Motor neuron (in vitro differentiated cells): ENCODE data around the gene FMNL3. TPM values are rescaled to one million over a fixed set of nuclear protein-coding genes. Genes with fewer than 3 reads are reported as not detected.
"Not testable (repeated sequence)": the region's sequence is repeated elsewhere in the genome, so short reads cannot be mapped to it uniquely, and the experiment has no call there.

ENCODE experiments used
- ATAC-seq, 8 experiments: fragments of 200-7000 bp; cut with Tn5 transposase; replicated peaks in 6 of 8; 2 replicates each; pipeline ENCODE4 v1.8.0; 2021; ENCODE audit warnings: mild to moderate bottlenecking in 8 of 8, moderate library complexity in 8 of 8
- H3K27ac ChIP-seq, 2 donors: fragments of 250-450 bp; sonication (Bioruptor Pico); 2 replicates each; pipeline ENCODE4 v1.9.0; 2021; ENCODE audit warnings: antibody characterized with exemption in 2 of 2, mild to moderate bottlenecking in 2 of 2, moderate library complexity in 1 of 2
- H3K4me1 ChIP-seq, 2 donors: fragments of 250-450 bp; sonication (Bioruptor Pico); replicated peaks in 1 of 2; 2 replicates each; pipeline ENCODE4 v1.6.1; 2021; ENCODE audit warnings: antibody characterized with exemption in 2 of 2, mild to moderate bottlenecking in 2 of 2, moderate library complexity in 1 of 2
- H3K4me3 ChIP-seq, 5 donors: fragments of 250-450 bp; sonication (Bioruptor Pico); 2 replicates each; pipeline ENCODE4 v1.9.0; 2021; ENCODE audit warnings: antibody characterized with exemption in 5 of 5, mild to moderate bottlenecking in 5 of 5, moderate library complexity in 4 of 5
- WGBS, 10 experiments: fragments of 450-650 bp; shearing (Covaris generic); methylation state at CpG; one replicate each; pipeline ENCODE4 v1.0.0; 2022; 5-methylcytosine and 5-hydroxymethylcytosine counted together
- in situ Hi-C, 9 experiments: fragments of 400-800 bp; cut with MboI; loops; one replicate each; pipeline ENCODE4 v1.15.0; 2021; ENCODE audit warnings: low sequenced_read_pairs in 9 of 9, low pct_unique_long_range_greater_than_20kb in 2 of 9; ENCODE audit not compliant: unreplicated experiment in 9 of 9
- total RNA-seq, 8 experiments: library from RNA; unstranded; fragments of 300-600 nt; gene quantifications; 2 replicates each; pipeline versions ENCODE4 v1.2.3 to v1.2.4, GENCODE V29; 2022

The FMNL3 gene, protein sequence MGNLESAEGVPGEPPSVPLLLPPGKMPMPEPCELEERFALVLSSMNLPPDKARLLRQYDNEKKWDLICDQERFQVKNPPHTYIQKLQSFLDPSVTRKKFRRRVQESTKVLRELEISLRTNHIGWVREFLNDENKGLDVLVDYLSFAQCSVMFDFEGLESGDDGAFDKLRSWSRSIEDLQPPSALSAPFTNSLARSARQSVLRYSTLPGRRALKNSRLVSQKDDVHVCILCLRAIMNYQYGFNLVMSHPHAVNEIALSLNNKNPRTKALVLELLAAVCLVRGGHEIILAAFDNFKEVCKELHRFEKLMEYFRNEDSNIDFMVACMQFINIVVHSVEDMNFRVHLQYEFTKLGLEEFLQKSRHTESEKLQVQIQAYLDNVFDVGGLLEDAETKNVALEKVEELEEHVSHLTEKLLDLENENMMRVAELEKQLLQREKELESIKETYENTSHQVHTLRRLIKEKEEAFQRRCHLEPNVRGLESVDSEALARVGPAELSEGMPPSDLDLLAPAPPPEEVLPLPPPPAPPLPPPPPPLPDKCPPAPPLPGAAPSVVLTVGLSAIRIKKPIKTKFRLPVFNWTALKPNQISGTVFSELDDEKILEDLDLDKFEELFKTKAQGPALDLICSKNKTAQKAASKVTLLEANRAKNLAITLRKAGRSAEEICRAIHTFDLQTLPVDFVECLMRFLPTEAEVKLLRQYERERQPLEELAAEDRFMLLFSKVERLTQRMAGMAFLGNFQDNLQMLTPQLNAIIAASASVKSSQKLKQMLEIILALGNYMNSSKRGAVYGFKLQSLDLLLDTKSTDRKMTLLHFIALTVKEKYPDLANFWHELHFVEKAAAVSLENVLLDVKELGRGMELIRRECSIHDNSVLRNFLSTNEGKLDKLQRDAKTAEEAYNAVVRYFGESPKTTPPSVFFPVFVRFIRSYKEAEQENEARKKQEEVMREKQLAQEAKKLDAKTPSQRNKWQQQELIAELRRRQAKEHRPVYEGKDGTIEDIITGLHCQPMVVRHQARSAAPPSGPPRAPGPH
- total RNA-seq: 1 to 10 TPM; 3.1 to 9.0 (median 5.1) TPM

- 0 to 20% (median 4%) methylated on average over 1 to 5 of the region's 93 CpGs; no CpG with 5 or more reads in 6 of the 10 experiments for WGBS, 10 experiments
- in situ Hi-C loops: loop anchor here in 1 of 9 experiments (10.0 kb wide), 1 partner anchor 62 kb away; no protein-coding TSS in a partner anchor
- H3K27ac ChIP-seq: peak within 1 kb of the TSS; percentile 42 to 85
Measured at GRCh38 chr12:49707128-49707811, at the start of gene FMNL3. Gene FMNL3 (minus strand): TSS chr12:49707405. CDS start chr12:49707180, 225 bp downstream.

GRCh38 chr12:49750996-49751393, 43.8 kb upstream of the FMNL3 start:
- Histone ChIP-seq H3K4me1 (peaks cover 12 to 13% of the 10 kb centered on the region in 2 donors), H3K27ac (peak overlapping the region in 1 of 2 donors; percentile 50), H3K4me3 (peak overlapping the region in 2 of 5 donors; percentile 13 to 19)
- in situ Hi-C loops: no loop called here
- no peak for ATAC-seq
- WGBS, 10 experiments: 0 to 100% (median 88%) methylated on average over 1 of the region's 1 CpG; no CpG with 5 or more reads in 2 of the 10 experiments

More at GRCh38 chr12:49707128-49707811, at the start of gene FMNL3:
- H3K4me3 ChIP-seq: peak within 1 kb of the TSS; percentile 63 to 98 (median 73)
- ATAC-seq: peak; percentile 91 to 96 (median 94)
- peaks cover 7 to 11% of the 10 kb centered on the region in 2 donors for H3K4me1 ChIP-seq

DNA sequence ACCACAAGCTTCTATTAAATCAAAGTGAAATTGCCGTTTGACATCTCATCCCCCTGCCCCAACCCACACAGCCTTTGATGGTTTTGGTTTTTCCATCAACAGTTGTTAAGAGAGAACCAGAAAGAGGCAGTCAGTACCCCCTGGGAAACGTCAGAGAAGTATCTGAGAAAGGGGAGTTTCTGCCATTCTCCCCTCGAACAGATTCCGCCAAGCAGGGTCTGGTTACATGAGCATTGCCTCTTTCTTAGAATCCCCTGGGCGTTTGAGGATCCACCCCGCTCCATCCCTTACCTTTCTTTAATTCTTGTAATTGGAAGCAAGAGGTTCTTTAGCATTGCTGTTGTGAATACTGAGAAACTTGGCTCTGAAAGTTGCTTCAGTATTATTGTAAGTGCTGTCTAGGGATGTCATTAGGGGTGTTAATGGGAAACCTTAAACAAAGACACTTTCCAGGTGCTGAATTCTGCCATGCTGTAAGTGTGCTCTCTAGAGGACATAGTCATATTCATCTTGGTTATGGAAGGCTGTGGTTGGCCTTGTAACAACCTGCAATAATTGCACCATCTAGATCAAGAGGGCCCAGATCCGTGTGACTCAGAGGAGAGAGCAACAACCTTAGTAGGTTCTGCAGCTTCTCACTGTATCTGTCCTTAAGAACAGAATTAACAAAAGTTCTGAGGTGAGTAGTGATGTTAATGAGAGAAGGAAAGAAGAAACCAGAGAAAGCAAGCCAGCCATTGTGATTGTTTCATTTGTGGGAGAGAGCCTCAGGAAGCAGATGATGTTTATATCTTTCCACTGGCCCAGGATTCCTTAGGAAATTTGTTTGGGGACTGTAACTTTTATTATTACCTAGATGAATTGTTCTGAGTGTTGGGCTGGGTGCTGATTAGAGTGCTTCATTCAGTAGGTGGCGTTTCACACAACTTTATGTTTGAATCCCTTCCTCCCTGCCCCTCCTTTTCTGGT, 43.1 kb upstream of the FMNL3 start:
- 30 to 100% (median 70%) methylated on average over 1 to 7 of the region's 8 CpGs for WGBS, 10 experiments
- in situ Hi-C loops: no loop called here
- Histone ChIP-seq H3K27ac (peak overlapping the region in 1 of 2 donors; percentile 50), H3K4me1 (peaks cover 12 to 13% of the 10 kb centered on the region in 2 donors), H3K4me3 (peak overlapping the region in 2 of 5 donors; percentile 13 to 19)
- peak; percentile 53 to 93 (median 70) for ATAC-seq

DNA sequence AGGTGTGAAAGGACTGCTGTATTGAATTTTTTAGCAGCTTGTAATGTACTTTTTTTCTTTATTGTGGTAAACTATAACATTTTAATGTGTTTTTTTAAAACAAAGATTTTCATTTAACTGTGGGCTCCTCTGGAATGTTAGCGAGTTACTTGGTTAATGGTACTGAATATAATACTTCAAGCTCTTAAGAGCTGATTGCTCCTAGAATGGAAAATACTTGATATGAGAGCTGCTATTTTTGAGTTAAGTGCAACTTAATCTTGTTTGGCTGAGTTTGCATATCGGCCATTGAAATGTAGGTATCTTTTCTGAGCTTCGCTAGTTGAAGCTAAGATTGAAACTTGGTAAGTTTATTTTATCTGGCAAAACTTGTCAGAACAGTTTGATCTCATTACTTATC, 41.6 kb upstream of the FMNL3 start:
- no peak for ATAC-seq
- Histone ChIP-seq H3K4me3 (no peak overlapping the region), H3K4me1 (peaks cover 12 to 22% of the 10 kb centered on the region in 2 donors), H3K27ac (no peak overlapping the region)
- in situ Hi-C loops: no loop called here
- 63 to 100% (median 95%) methylated on average over 1 to 3 of the region's 3 CpGs; no CpG with 5 or more reads in 1 of the 10 experiments for WGBS, 10 experiments

- Histone ChIP-seq H3K27ac (no peak overlapping the region), H3K4me1 (peaks cover 12 to 27% of the 10 kb centered on the region in 2 donors), H3K4me3 (no peak overlapping the region)
- peak in 2 of 8 experiments; percentile 14 to 22 for ATAC-seq
- in situ Hi-C loops: no loop called here
- WGBS, 10 experiments: 30 to 100% (median 60%) methylated on average over 1 of the region's 1 CpG; no CpG with 5 or more reads in 2 of the 10 experiments
Measured at GRCh38 chr12:49748306-49748705, 41.1 kb upstream of the FMNL3 start.

DNA sequence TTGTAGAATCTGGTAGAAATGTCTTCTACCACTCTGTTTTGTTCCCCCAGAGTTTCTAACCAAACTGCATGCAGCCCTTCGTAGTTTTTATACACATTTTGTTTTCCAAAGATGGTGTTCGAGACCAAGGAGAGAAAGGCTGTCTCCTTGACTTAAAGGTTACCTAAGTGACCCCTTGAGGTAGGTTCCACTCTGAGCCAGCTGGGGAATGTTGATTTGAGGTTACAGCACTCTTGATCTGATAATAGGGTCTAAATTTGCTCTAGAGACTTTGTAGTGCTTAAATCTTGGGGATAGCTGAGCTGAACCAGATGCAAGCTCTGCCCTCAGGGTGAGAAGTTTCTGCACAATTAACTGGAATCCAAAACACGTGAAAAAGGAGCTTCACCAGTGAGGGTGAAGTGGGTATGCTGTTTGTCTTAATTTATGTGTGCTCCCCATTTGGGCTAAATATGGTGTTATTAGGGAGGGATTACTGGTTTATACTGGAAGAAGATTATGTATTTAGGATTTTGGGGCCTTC, 37.2 kb upstream of the FMNL3 start:
- peaks cover 7 to 22% of the 10 kb centered on the region in 2 donors for H3K4me1 ChIP-seq
- 17 to 95% (median 72%) methylated on average over 1 to 3 of the region's 3 CpGs; no CpG with 5 or more reads in 2 of the 10 experiments for WGBS, 10 experiments
- in situ Hi-C loops: no loop called here
- H3K27ac ChIP-seq: no peak overlapping the region
- H3K4me3 ChIP-seq: no peak overlapping the region
- no peak for ATAC-seq

DNA sequence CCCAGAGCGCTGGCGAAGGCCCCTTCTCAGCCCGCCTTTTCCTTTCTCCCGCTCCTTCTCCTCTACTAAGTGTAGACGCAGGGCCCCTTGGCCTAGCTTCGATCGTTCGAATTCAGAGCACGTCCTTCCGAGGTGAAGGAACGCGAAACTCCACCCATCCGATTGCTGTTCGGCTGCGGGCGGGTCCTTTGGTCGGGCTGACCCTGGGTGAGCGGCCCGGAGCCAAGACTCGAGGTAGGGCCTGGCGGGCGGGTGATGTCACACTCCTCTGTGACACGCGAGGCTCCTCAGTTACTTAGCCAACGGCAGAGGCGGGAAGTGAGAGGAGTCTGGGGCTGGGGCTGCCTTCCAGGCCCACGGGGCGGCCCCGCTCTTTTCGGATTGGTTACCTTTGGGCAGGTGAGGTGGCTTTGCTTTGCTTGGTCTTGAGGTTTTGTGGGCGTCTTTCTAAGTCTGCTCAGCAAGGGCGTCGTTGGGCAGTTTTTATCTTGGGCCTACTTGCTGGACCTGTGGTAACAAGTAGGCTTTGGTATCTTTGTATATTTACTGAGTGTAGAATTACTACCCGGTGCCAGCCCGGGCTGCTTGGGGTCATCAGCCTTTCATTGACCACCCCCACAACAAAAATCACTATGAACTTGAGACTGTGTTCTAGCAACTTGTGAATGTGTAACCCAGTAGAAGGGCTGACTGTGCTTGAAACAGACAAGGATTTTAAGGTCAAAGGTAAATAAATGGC, 34.8 kb upstream of the FMNL3 start:
- in situ Hi-C loops: no loop called here
- WGBS, 10 experiments: 0 to 7% (median 0%) methylated on average over 2 to 11 of the region's 35 CpGs; no CpG with 5 or more reads in 3 of the 10 experiments
- Histone ChIP-seq H3K4me3 (peak overlapping the region; percentile 69 to 88 (median 72)), H3K4me1 (peaks cover 7 to 22% of the 10 kb centered on the region in 2 donors), H3K27ac (peak overlapping the region; percentile 95)
- ATAC-seq: peak; percentile 59 to 69 (median 64)

DNA sequence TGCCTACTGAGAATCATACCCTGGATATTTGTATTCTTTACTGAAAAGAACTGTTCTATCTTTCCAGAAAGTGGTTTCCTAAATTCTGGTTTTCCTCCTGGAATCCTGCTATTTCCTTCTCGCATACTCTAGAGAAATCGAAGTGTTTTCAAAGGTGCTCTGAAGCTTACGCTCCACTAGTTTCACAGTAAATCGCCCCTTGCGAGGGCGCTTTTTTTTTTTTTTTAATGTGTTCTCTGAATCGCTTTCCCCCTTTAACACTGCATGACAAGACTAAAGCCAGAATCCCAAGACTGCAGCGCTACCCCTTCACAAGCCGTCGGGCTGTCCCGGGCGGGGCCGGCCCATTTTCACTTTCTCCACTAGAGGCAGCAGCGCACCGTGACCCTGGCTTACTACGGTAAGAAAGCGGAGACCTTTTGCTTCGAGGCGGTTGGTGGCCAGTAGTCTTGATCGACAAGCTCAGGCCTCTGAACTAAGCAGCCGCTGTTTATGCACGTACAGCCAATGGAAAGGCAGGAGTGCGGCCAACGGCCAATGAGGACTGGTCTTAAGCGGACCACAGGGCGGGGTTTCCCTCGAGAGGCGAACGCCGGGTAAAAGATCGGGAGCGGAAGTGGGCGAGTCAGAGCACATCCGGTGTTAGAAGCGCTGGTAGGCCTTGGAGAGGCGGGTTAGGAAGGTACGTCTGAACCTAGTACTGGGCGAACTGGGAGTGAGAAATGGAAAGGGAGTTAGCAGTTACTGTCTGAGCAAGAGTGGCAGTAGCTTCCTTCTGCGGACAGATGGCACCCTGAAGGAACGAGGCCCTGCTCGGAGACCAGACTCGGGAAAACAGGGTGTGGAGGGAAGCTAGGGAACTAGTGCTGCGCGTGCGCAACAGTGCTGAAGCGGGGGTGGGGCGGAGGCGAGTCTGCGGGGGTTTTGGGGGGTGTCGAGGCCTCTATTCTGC, 34.0 kb upstream of the FMNL3 start, which contains the start of gene TMBIM6:
Gene TMBIM6, plus strand, starts transcription at position 628 of the 952 bp plus-strand sequence. CDS start 10,937 bp downstream, outside the sequence.
- peak; percentile 84 to 97 (median 94) for ATAC-seq
- in situ Hi-C loops: no loop called here
- WGBS, 10 experiments: 0 to 20% (median 10%) methylated on average over 7 to 24 of the region's 50 CpGs; no CpG with 5 or more reads in 2 of the 10 experiments
- H3K4me3 ChIP-seq: peak within 1 kb of the TSS; percentile 69 to 88 (median 72)
- peaks cover 7 to 22% of the 10 kb centered on the region in 2 donors for H3K4me1 ChIP-seq
- peak within 1 kb of the TSS; percentile 95 for H3K27ac ChIP-seq

DNA sequence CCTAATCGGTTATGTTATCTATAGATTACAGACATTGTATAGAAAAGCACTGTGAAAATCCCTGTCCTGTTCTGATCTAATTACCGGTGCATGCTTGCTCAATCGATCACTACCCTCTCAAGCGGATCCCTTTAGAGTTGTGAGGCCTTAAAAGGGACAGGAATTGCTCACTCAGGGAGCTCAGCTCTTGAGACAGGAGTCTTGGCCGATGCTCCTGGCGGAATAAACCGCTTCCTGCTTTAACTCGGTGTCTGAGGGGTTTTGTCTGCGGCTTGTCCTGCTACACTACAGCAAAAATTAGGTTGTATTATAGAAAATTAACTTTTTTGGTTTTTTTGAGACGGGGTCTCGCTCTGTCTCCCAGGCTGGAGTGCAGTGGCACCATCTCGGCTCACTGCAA, 33.1 kb upstream of the FMNL3 start:
- WGBS, 10 experiments: 91 to 100% (median 95%) methylated on average over 3 to 11 of the region's 12 CpGs; no CpG with 5 or more reads in 4 of the 10 experiments
- H3K4me3 ChIP-seq, ATAC-seq, H3K27ac ChIP-seq, in situ Hi-C loops: not testable (repeated sequence)
- H3K4me1 ChIP-seq: peaks cover 7 to 22% of the 10 kb centered on the region in 2 donors

GRCh38 chr12:49738721-49739120, 31.5 kb upstream of the FMNL3 start:
- 20 to 80% (median 63%) methylated on average over 1 to 2 of the region's 5 CpGs; no CpG with 5 or more reads in 6 of the 10 experiments for WGBS, 10 experiments
- H3K4me3 ChIP-seq, ATAC-seq, H3K27ac ChIP-seq, in situ Hi-C loops: not testable (repeated sequence)
- peaks cover 7 to 12% of the 10 kb centered on the region in 2 donors for H3K4me1 ChIP-seq
